ENCODE measurements around the gene KHDC3L. TPM values are rescaled to one million over a fixed set of nuclear protein-coding genes. Genes with fewer than 3 reads are reported as not detected.

The KHDC3L gene
- total RNA-seq, 4 donors from 2014 or later = not detected

DNA sequence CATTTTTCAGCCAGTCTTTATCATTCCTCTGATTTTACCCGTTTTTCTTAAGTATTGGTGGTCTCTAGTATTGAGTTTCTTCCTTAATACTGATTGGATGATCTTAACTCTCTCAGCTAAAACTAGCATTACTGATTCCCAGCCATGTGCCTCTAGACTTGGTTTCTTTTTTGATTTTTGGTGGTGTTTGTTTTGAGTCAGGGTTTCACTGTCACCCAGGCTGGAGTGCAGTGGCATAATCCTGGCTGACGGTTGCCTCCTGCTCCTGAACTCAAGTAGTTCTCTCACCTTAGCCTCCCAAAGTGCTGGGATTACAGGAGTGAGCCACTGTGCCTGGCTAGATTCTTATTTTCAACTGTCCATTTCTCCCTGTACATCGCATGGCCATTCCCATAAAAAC is 33.3 kb upstream of the KHDC3L start:
- WGBS, 2 donors = 50 to 61% methylated on average over 3 of the region's 3 CpGs
- Histone ChIP-seq H3K4me3 (no peak overlapping the region), H3K36me3 (no peaks in the 10 kb centered on the region), H3K4me1 (no peaks in the 10 kb centered on the region), H3K27me3 (peaks cover 0 to 37% (median 0%) of the 10 kb centered on the region in 4 donors), H3K9me3 (no peaks in the 10 kb centered on the region), H3K27ac (no peak overlapping the region)
- no peak for DNase-seq
- intact Hi-C loops (cut with DNase I) = no loop called here
- TF ChIP-seq POLR2A (IDR thresholded peaks at IDR 0.05) (no peak), CTCF (IDR thresholded peaks at IDR 0.05) (no peak)

GRCh38 chr6:73339340-73339739 is 23.1 kb upstream of the KHDC3L start:
- DNase-seq = no peak
- Histone ChIP-seq H3K4me3 (no peak overlapping the region), H3K36me3 (no peaks in the 10 kb centered on the region), H3K27ac (no peak overlapping the region), H3K9me3 (no peaks in the 10 kb centered on the region), H3K4me1 (no peaks in the 10 kb centered on the region), H3K27me3 (no peaks in the 10 kb centered on the region)
- TF ChIP-seq CTCF (IDR thresholded peaks at IDR 0.05) (no peak), POLR2A (IDR thresholded peaks at IDR 0.05) (no peak)
- WGBS, 2 donors = 72 to 80% methylated on average over 3 of the region's 3 CpGs
- intact Hi-C loops (cut with DNase I) = no loop called here

- DNase-seq = no peak
Measured at GRCh38 chr6:73340048-73340447, 22.4 kb upstream of the KHDC3L start.

DNA sequence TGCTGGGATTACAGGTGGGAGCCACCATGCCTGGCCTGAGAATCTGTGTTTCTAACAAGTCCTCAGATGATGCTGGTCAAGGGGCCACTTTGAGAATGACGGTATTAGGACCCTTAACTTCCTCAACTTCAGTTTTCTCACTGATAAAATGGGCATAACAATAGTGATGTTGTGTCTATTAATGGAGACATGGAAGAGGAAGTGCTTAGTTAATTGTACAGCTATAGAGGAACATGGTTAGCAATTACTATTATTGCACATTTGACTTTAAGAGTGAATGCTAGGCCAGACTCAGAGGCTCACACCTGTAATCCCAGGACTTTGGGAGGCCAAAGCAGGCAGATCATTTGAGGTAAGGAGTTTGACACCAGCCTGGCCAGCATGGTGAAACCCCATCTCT is 21.1 kb upstream of the KHDC3L start:
- intact Hi-C loops (cut with DNase I) = no loop called here
- Histone ChIP-seq H3K36me3 (no peaks in the 10 kb centered on the region), H3K4me1 (no peaks in the 10 kb centered on the region), H3K4me3 (no peak overlapping the region), H3K9me3 (no peaks in the 10 kb centered on the region), H3K27me3 (peaks cover 0 to 2% (median 0%) of the 10 kb centered on the region in 4 donors), H3K27ac (no peak overlapping the region)
- TF ChIP-seq POLR2A (IDR thresholded peaks at IDR 0.05) (no peak), CTCF (IDR thresholded peaks at IDR 0.05) (no peak)
- 88 to 100% methylated on average over 1 of the region's 1 CpG for WGBS, 2 donors
- no peak for DNase-seq

More at GRCh38 chr6:73340048-73340447, 22.4 kb upstream of the KHDC3L start:
- H3K4me3 ChIP-seq = no peak overlapping the region
- no peaks in the 10 kb centered on the region for H3K27me3 ChIP-seq
- H3K9me3 ChIP-seq = no peaks in the 10 kb centered on the region
- no peak overlapping the region for H3K27ac ChIP-seq
- intact Hi-C loops (cut with DNase I) = no loop called here
- no peaks in the 10 kb centered on the region for H3K36me3 ChIP-seq
- WGBS, 2 donors = 37 to 58% methylated on average over 2 of the region's 2 CpGs
- TF ChIP-seq POLR2A (IDR thresholded peaks at IDR 0.05) = no peak
- H3K4me1 ChIP-seq = no peaks in the 10 kb centered on the region

GRCh38 chr6:73342174-73342573 is 20.3 kb upstream of the KHDC3L start:
- intact Hi-C loops (cut with DNase I) = no loop called here
- no peaks in the 10 kb centered on the region for H3K9me3 ChIP-seq
- H3K27ac ChIP-seq = no peak overlapping the region
- WGBS, 2 donors = 80 to 84% methylated on average over 4 to 5 of the region's 5 CpGs
- H3K4me3 ChIP-seq = no peak overlapping the region
- H3K36me3 ChIP-seq = no peaks in the 10 kb centered on the region
- TF ChIP-seq POLR2A (IDR thresholded peaks at IDR 0.05) (no peak), CTCF (IDR thresholded peaks at IDR 0.05) (no peak)
- H3K4me1 ChIP-seq = no peaks in the 10 kb centered on the region
- no peak for DNase-seq
- H3K27me3 ChIP-seq = peaks cover 0 to 5% (median 0%) of the 10 kb centered on the region in 4 donors

DNA sequence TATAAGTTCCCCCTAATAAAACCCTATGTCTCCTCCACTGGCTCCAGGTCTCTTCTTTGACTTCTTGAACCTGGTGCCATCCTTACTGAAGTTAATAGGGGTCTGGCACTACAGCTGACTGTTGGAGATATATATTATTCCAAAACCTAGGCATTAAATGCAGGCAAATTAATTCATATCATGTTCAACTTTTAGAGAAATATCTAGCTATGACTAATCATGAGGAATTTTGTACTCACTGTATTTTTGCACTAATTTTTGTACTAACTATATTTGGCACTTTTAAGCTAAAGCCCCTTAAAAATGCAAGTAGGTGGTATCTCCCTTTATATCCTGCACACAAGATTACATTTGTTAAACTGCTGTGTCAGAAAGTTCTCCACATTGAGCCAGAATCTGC is 19.3 kb upstream of the KHDC3L start:
- no peak for TF ChIP-seq CTCF (IDR thresholded peaks at IDR 0.05)
- no peak for TF ChIP-seq POLR2A (IDR thresholded peaks at IDR 0.05)
- intact Hi-C loops (cut with DNase I) = no loop called here
- Histone ChIP-seq H3K9me3 (no peaks in the 10 kb centered on the region), H3K4me3 (no peak overlapping the region), H3K27ac (no peak overlapping the region), H3K36me3 (no peaks in the 10 kb centered on the region), H3K4me1 (no peaks in the 10 kb centered on the region), H3K27me3 (peaks cover 0 to 12% (median 1%) of the 10 kb centered on the region in 4 donors)
- DNase-seq = no peak

Data from esophagus squamous epithelium (tissue), 5 donors.